Naive B cell (primary cell): ENCODE results near the gene GK. TPM values are rescaled to one million over a fixed set of nuclear protein-coding genes. Genes with fewer than 3 reads are reported as not detected.
"Not testable (repeated sequence)": the region's sequence is repeated elsewhere in the genome, so short reads cannot be mapped to it uniquely, and the experiment has no call there.

ENCODE experiments used
- ATAC-seq, 2 donors: fragments of 150-1000 bp; cut with Tn5 transposase; 2 replicates each; pipeline ENCODE4 v1.10.0; 2021; ENCODE audit warnings: low read depth in 2 of 2, mild to moderate bottlenecking in 2 of 2, moderate library complexity in 2 of 2
- DNase-seq: peaks from one replicate; pipeline ENCODE4 v3.0.0; 2022
- H3K27ac Mint-ChIP-seq, 6 donors: one replicate each; pipeline ENCODE4 v1.8.0; 2020 to 2022; ENCODE audit warnings: mild to moderate bottlenecking in 6 of 6, mixed read lengths in 6 of 6, moderate library complexity in 5 of 6, inconsistent platforms in 2 of 6
- H3K27me3 Mint-ChIP-seq, 3 donors: one replicate each; pipeline ENCODE4 v1.8.0; 2021 to 2022; ENCODE audit warnings: mixed read lengths in 3 of 3, mild to moderate bottlenecking in 1 of 3
- H3K36me3 Mint-ChIP-seq, 2 donors: one replicate each; pipeline ENCODE4 v1.8.0; 2020 to 2022; ENCODE audit warnings: mixed read lengths in 2 of 2, inconsistent platforms in 1 of 2, mild to moderate bottlenecking in 1 of 2
- H3K4me1 Mint-ChIP-seq, 3 donors: one replicate each; pipeline ENCODE4 v1.8.0; 2020 to 2022; ENCODE audit warnings: mixed read lengths in 3 of 3, inconsistent platforms in 1 of 3, mild to moderate bottlenecking in 1 of 3, moderate library complexity in 1 of 3
- H3K4me3 Mint-ChIP-seq, 8 donors: one replicate each; pipeline ENCODE4 v1.8.0; 2020 to 2022; ENCODE audit warnings: mild to moderate bottlenecking in 8 of 8, mixed read lengths in 8 of 8, moderate library complexity in 8 of 8, inconsistent platforms in 2 of 8
- H3K9me3 Mint-ChIP-seq, 7 donors: one replicate each; pipeline ENCODE4 v1.8.0; 2020 to 2022; ENCODE audit warnings: mixed read lengths in 7 of 7, mild to moderate bottlenecking in 5 of 7, inconsistent platforms in 2 of 7, moderate library complexity in 1 of 7
- polyA plus RNA-seq, 6 donors: library from polyadenylated mRNA; unstranded; fragments of 300-500 nt; fragmentation: Illumina TruSeq; gene quantifications; one replicate each; pipeline ENCODE4 v1.2.3, GENCODE V29; 2021; ENCODE audit warnings: low read depth in 6 of 6

Gene GK
- polyA plus RNA-seq: 10 to 100 TPM; 10.3 to 19.5 (median 14.5) TPM

- H3K36me3 Mint-ChIP-seq: no peaks in the 10 kb centered on the region
- DNase-seq: no peak
Measured at GRCh38 chrX:30653415-30654131, at the start of gene GK. Gene GK, plus strand, starts transcription at chrX:30653423. Its CDS starts 115 bp downstream, at chrX:30653538.

GRCh38 chrX:30607155-30607554, 46.1 kb upstream of the GK start:
- H3K27me3 Mint-ChIP-seq: no peaks in the 10 kb centered on the region
- no peak for DNase-seq

More at GRCh38 chrX:30653415-30654131, at the start of gene GK:
- peaks cover 0 to 3% (median 0%) of the 10 kb centered on the region in 7 donors for H3K9me3 Mint-ChIP-seq
- peaks cover 23 to 30% (median 25%) of the 10 kb centered on the region in 3 donors for H3K4me1 Mint-ChIP-seq
- peak; percentile 2 to 21 for ATAC-seq
- H3K27ac Mint-ChIP-seq: peak within 1 kb of the TSS; percentile 79 to 99 (median 98)
- H3K27me3 Mint-ChIP-seq: no peaks in the 10 kb centered on the region
- H3K4me3 Mint-ChIP-seq: peak within 1 kb of the TSS; percentile 72 to 95 (median 94)

GRCh38 chrX:30610026-30610425, 43.2 kb upstream of the GK start:
- DNase-seq: no peak
- H3K36me3 Mint-ChIP-seq: no peaks in the 10 kb centered on the region
- no peaks in the 10 kb centered on the region for H3K4me1 Mint-ChIP-seq
- no peaks in the 10 kb centered on the region for H3K27me3 Mint-ChIP-seq
- peaks cover 0 to 2% (median 0%) of the 10 kb centered on the region in 7 donors for H3K9me3 Mint-ChIP-seq
- ATAC-seq: no peak
- no peak overlapping the region for H3K27ac Mint-ChIP-seq
- no peak overlapping the region for H3K4me3 Mint-ChIP-seq

More at GRCh38 chrX:30607155-30607554, 46.1 kb upstream of the GK start:
- no peaks in the 10 kb centered on the region for H3K4me1 Mint-ChIP-seq
- no peak for ATAC-seq
- peaks cover 0 to 2% (median 0%) of the 10 kb centered on the region in 7 donors for H3K9me3 Mint-ChIP-seq
- no peaks in the 10 kb centered on the region for H3K36me3 Mint-ChIP-seq
- peak overlapping the region in 1 of 6 donors; percentile 54 for H3K27ac Mint-ChIP-seq
- no peak overlapping the region for H3K4me3 Mint-ChIP-seq

GRCh38 chrX:30612250-30612655, 41.0 kb upstream of the GK start:
- no peaks in the 10 kb centered on the region for H3K4me1 Mint-ChIP-seq
- no peak for ATAC-seq

GRCh38 chrX:30613721-30614120, 39.5 kb upstream of the GK start:
- Mint-ChIP-seq H3K36me3 (no peaks in the 10 kb centered on the region), H3K4me1 (peaks cover 0 to 3% (median 0%) of the 10 kb centered on the region in 3 donors), H3K27ac (no peak overlapping the region), H3K9me3 (peaks cover 0 to 11% (median 3%) of the 10 kb centered on the region in 7 donors), H3K4me3 (no peak overlapping the region), H3K27me3 (no peaks in the 10 kb centered on the region)
- no peak for DNase-seq
- no peak for ATAC-seq

More at GRCh38 chrX:30612250-30612655, 41.0 kb upstream of the GK start:
- no peak for DNase-seq
- Mint-ChIP-seq H3K4me3 (no peak overlapping the region), H3K9me3 (peaks cover 0 to 11% (median 3%) of the 10 kb centered on the region in 7 donors), H3K27ac (no peak overlapping the region), H3K36me3 (no peaks in the 10 kb centered on the region), H3K27me3 (no peaks in the 10 kb centered on the region)

- H3K27me3 Mint-ChIP-seq: no peaks in the 10 kb centered on the region
- ATAC-seq: no peak
Measured at GRCh38 chrX:30615229-30615628, 38.0 kb upstream of the GK start.

GRCh38 chrX:30618160-30618765, 35.0 kb upstream of the GK start:
- Mint-ChIP-seq H3K27me3 (no peaks in the 10 kb centered on the region), H3K4me1 (peaks cover 0 to 3% (median 0%) of the 10 kb centered on the region in 3 donors), H3K36me3 (peaks cover 7 to 12% of the 10 kb centered on the region in 2 donors), H3K27ac (no peak overlapping the region), H3K4me3 (peak overlapping the region in 1 of 8 donors; percentile 7), H3K9me3 (peaks cover 0 to 35% (median 18%) of the 10 kb centered on the region in 7 donors)
- ATAC-seq (no peak), DNase-seq (no peak)

More at GRCh38 chrX:30615229-30615628, 38.0 kb upstream of the GK start:
- no peak for DNase-seq
- Mint-ChIP-seq H3K27ac (no peak overlapping the region), H3K9me3 (peaks cover 0 to 11% (median 3%) of the 10 kb centered on the region in 7 donors), H3K36me3 (no peaks in the 10 kb centered on the region), H3K4me3 (no peak overlapping the region), H3K4me1 (peaks cover 0 to 3% (median 0%) of the 10 kb centered on the region in 3 donors)

- Mint-ChIP-seq H3K4me3 (no peak overlapping the region), H3K9me3 (peaks cover 0 to 39% (median 18%) of the 10 kb centered on the region in 7 donors), H3K27ac (peak overlapping the region in 1 of 6 donors; percentile 18), H3K4me1 (peaks cover 0 to 3% (median 0%) of the 10 kb centered on the region in 3 donors), H3K27me3 (no peaks in the 10 kb centered on the region), H3K36me3 (peaks cover 7 to 12% of the 10 kb centered on the region in 2 donors)
- no peak for DNase-seq
- ATAC-seq: no peak
Measured at GRCh38 chrX:30620125-30620524, 33.1 kb upstream of the GK start.

GRCh38 chrX:30620980-30621618, 32.1 kb upstream of the GK start:
- Mint-ChIP-seq H3K4me3 (no peak overlapping the region), H3K27ac (no peak overlapping the region), H3K9me3 (peaks cover 0 to 36% (median 18%) of the 10 kb centered on the region in 7 donors), H3K36me3 (peaks cover 7 to 12% of the 10 kb centered on the region in 2 donors), H3K27me3 (no peaks in the 10 kb centered on the region), H3K4me1 (peaks cover 0 to 3% (median 0%) of the 10 kb centered on the region in 3 donors)
- ATAC-seq (no peak), DNase-seq (no peak)

GRCh38 chrX:30622361-30622760, 30.9 kb upstream of the GK start:
- Mint-ChIP-seq H3K36me3 (peaks cover 7 to 12% of the 10 kb centered on the region in 2 donors), H3K9me3 (peaks cover 0 to 28% (median 14%) of the 10 kb centered on the region in 7 donors), H3K4me3 (no peak overlapping the region), H3K27ac (no peak overlapping the region), H3K27me3 (no peaks in the 10 kb centered on the region), H3K4me1 (peaks cover 0 to 3% (median 0%) of the 10 kb centered on the region in 3 donors)
- ATAC-seq: no peak
- DNase-seq: no peak

- H3K27me3 Mint-ChIP-seq: no peaks in the 10 kb centered on the region
- H3K9me3 Mint-ChIP-seq: peaks cover 0 to 22% (median 9%) of the 10 kb centered on the region in 7 donors
Measured at GRCh38 chrX:30626402-30626801, 26.8 kb upstream of the GK start.

GRCh38 chrX:30627818-30628652, 25.2 kb upstream of the GK start:
- no peaks in the 10 kb centered on the region for H3K36me3 Mint-ChIP-seq
- H3K9me3 Mint-ChIP-seq: peaks cover 0 to 6% (median 0%) of the 10 kb centered on the region in 7 donors
- no peak for DNase-seq
- no peak overlapping the region for H3K4me3 Mint-ChIP-seq
- H3K4me1 Mint-ChIP-seq: no peaks in the 10 kb centered on the region
- no peak overlapping the region for H3K27ac Mint-ChIP-seq
- H3K27me3 Mint-ChIP-seq: no peaks in the 10 kb centered on the region
- ATAC-seq: no peak

More at GRCh38 chrX:30626402-30626801, 26.8 kb upstream of the GK start:
- Mint-ChIP-seq H3K36me3 (peaks cover 4 to 7% of the 10 kb centered on the region in 2 donors), H3K27ac (no peak overlapping the region), H3K4me1 (no peaks in the 10 kb centered on the region), H3K4me3 (no peak overlapping the region)
- no peak for DNase-seq
- no peak for ATAC-seq

- not testable (repeated sequence) for H3K27ac Mint-ChIP-seq, ATAC-seq, H3K27me3 Mint-ChIP-seq, DNase-seq, H3K9me3 Mint-ChIP-seq, H3K4me3 Mint-ChIP-seq, H3K36me3 Mint-ChIP-seq
- H3K4me1 Mint-ChIP-seq: peaks cover 6 to 14% (median 12%) of the 10 kb centered on the region in 3 donors
Measured at GRCh38 chrX:30634070-30634469, 19.2 kb upstream of the GK start.
